H4 (cell line): Measurements from ENCODE around the gene ZNF473. TPM values are rescaled to one million over a fixed set of nuclear protein-coding genes. Genes with fewer than 3 reads are reported as not detected.

Experiments
- DNase-seq: peaks from one replicate; pipeline ENCODE4 v3.0.0-alpha.2; 2015; ENCODE audit warnings: low spot score
- total RNA-seq: library from RNA; depleted of rRNA; stranded (reverse); fragments of >200 nt; shearing (Covaris generic); gene quantifications from 2 replicates; pipeline ENCODE4 v1.2.3, GENCODE V29; 2014; rRNA removed

The ZNF473 gene
- total RNA-seq = 15.8 and 17.4 TPM in 2 replicates

DNA sequence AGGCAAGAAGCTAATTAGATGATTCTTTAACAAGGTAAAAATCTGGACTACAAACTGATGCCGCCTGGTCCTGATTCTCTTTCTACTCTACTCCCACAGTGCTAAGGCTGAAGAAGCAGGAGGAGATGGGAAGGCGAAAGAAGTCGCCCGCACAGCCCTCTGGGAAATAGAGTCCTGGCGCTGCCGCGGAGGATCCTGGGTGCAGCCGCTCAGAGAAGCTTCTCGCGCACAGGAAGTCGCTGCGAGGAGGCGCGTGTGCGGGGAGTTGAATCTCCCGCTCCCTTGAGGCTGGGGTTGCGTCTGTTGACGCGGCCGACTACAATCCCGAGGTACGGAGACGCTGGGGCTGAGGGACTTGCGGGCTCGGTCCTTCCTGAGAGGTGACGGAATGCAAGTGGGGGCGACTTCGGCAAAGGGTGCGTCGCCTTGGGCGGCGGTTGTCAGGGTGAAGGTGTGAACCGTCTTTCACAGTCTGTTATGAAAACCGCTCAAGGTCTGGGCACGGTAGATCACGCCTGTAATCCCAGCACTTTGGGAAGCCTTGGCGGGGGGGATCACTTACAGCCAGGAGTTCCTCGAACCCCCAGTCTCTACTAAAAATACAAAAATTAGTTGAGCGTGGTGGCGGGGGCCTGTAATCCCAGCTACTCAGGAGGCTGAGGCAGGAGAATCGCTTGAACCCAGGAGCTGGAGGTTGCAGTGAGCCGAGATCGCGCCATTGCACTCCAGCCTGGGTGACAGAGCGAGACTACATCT, at the start of gene ZNF473:
Gene ZNF473, plus strand, starts transcription at position 212 of the 756 bp plus-strand sequence. CDS start 5,078 bp downstream, outside the sequence.
- peak; percentile 95 for DNase-seq

DNA sequence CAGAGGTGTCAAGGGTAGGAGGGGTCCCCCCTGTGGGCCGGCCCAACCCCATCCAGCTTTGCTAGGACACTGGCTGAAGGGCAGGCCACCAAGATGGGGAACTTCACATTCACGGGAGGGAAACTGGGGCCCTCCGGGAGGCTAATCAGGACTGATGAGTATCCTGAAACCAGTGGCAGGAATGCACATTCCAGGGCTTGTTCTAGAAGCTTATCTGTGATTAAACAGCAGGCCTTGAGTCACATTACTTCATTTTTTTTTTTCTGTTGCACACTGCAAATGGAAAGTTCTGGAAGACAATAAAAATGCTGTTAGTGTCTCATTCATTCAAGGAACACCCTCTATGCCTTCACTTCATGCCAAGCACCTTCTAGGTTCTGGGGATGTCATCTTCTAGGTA, 49.3 kb upstream of the ZNF473 start:
- DNase-seq = no peak

DNA sequence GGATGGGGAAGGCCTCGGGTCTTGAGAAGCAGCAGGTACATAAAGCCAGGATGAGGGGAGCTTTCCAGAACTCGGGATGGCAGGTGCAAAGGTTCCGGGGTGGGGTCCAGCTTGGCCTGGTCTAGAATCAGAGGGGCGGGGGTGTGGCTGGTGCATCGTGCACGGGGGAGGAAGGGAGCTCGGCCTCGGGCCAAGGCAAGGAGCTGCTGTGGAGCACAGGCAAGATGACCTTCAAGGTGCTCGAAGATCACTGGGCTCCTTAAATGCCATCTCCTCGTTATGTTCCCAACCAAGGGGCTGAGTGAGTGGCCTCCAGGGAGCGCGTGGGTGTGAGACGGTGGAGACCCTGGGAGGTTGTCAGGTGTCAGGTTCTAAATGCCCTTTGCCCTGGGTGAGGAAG, 48.7 kb upstream of the ZNF473 start:
- DNase-seq = no peak

DNA sequence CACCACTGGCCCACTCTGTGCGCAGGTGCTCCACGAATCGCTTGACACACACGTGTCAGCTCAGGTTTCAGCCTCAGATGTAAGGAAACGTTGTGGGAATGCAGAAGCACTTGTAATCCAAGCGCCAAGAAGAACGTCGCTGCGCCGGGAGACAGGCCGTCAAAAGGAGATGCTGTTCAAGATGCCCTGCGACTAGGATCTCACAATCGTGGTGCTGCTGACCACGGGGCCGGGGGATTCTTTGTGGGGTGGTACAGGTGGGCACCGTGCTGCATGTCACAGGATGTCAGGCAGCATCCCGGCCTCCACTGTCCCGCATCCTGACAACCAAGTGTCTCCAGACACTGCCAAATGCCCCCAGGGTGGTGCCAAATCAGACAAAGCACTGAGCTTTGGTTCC, 47.9 kb upstream of the ZNF473 start:
- DNase-seq = no peak

DNA sequence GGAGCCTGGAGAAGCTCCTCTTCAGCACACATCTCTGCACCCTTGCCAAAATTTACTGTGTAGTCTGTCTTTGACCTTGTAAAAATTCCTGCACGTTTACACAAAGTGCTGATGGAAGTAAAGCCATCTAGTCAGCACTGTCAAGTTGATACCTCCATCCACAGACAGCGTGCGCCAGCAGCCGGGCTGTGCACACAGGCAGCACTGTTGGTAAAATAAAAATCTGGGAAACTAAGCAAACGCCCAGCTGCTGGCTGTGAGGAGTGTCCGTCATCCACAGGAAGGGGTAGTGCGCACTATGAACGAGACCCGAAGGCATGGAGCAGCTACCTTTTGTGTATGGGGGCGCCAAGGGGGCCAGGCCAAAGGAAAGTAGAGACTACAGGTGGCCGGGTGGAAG, 47.5 kb upstream of the ZNF473 start:
- no peak for DNase-seq

DNA sequence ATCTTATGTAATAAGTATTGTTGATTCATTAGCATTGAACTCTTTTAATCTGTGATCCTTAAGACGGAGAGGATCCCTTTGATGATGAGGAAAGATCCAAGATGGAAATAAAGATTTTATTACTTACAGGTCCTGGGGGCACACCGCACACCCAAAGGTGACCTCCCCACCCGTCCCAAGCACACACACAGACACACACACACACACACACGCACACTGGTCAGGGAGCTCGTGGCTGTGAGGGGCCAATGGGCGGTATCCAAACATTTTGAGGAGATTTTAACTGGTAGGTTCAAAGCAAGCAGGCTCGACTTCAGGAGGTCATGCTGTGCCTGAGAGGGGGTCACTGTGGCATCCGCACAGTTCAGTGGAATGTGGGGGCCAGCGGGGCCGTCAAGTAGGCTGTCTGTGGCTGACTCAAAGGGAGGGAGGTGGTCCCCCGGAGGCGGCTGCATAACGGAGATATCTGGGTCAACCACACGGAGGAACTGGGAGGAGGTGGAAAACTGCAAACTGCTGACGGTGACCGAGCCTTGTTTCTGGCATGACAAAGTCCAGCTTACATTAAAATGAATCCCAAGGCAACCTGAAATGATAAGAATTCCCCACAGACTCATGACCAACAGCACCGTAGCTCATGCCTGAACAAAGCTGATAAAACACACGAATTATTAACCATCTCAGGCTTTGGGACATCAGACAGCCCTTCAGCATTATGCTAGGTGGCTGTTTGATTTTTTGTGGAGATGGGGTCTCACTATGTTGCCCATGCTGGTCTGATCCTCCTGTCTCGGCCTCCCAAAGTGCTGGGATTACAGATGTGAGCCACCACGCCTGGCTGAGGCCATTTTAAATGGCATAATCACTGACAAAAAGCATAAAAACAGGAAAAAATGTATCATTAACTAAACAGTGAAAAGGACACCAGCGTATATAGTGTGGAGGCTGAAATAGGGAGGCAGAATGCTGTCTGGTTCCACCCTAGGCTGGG, 43.9 kb upstream of the ZNF473 start:
- DNase-seq = no peak

DNA sequence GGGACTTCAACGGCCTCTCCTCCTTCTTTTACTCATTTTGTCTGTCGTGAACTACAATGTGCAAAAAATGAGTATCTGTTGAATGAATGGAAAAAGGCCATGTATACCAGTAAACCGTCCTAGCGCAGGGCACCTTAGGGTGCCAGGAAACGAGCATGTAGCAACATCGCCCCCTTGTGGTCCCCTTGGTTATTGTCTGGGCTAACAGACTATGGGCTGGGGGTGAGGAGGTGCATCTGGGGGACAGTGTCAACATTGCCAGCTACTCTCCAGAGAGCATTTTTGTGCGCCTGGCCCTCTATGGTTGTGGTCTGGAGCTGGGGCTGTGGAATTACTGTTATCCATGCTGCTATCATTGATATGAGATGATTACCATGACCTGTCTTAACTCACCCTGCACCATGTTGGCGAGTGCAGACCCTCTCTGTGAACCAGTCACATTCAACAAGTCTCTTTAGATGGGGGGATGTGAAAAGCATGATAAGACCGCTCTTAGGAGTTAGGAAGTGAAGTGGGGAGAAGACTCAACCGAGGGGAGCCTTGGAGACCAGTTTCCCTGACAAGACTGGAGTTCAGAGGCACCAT, 42.1 kb upstream of the ZNF473 start:
- peak; percentile 45 for DNase-seq

DNA sequence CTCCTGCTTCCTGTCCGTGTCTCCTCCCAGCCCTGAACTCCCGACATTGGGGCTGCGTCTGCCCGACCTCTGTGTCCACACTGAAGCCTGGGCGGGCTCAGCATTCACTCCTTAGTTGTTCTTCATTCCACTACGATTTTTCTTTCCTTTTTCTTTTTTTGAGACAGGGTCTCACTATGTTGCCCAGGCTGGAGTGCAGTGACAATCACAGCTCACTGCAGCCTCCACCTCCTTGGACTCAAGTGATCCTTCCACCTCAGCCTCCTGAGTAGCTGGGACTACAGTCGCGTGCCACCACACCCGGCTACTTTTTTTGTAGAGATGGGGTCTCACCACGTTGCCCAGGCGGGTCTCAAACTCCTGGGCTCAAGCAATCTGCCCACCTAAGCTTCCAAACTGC, 41.3 kb upstream of the ZNF473 start:
- no peak for DNase-seq

DNA sequence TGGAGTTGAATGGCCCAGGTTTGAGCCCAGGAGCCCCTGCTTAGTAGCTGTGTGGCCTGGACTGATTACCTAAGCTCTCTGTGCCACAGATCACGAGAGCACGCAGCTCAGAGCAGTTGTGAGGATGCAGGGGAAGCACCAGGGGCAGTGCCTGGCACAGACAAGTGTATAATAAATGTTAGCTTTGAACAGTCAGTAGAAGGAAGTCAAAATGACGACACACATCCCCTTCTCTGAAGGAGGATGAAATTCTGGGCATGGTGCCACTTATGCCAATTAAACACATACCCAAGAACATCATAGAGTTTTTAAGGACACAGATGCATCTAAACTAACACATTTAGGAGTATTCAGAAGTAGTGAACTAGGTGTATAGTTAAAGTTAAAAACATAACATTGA, 39.9 kb upstream of the ZNF473 start:
- no peak for DNase-seq

DNA sequence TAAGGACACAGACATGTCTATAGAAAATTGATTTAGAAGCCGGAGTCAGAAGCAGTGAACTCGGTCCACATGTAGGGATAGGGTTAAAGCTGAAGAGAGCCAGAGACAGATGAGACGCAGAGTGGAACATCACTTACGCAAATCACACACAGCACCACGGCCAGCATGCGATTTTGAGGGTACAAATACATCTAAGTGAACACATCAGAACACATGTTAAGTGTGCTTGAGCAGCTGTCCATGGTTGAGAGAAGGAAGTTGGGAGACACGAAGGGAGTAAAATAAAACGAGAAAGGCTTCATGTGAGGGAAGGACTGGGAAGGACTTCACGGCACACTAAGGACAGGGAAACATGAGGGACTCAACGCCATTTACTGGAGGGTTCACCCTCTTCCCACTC, 39.5 kb upstream of the ZNF473 start:
- no peak for DNase-seq

DNA sequence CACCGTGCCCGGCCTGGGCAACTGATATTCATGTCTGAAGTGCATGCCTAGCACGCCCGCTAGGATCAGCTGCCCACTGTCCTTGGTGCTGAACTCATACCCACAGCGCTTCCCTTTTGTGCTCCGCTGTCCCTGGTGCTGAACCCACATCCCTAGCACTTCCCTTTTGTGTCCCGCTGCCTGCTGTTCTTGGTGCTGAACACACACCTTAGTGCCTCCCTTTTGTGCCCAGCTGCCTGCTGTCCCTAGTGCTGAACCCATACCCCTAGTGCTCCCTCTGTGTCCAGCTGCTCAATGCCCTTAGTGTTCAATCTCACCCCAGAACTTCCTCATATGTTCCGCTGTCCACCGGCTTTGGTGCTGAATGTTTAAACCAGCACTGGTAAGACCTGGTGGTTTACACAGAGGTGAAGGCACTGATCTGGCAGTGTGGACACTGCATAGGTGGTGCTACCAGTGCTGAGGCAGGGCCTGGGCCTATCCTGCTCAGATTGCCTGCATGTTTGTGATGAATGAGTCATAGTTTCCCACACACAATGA, 38.6 kb upstream of the ZNF473 start:
- DNase-seq = peak; percentile 90

DNA sequence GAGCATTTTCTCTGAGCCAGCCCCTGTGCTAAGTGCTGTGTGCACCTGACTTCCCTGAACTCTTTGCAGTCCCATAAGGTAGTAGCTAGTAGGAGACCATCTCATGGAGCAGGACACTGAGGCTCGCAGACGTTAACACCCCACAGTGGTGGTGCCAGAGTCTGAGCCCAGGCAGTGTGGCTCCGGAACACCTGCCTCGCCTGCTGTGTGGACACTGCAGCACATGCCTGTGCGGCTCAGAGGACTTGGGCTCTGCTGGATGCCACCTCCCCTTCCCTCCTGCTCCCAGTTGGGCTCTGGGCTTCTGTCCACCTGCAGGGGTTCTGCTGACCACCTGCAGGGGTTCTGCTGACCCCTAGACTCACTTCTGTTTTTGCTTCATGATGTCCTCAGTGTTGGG, 37.8 kb upstream of the ZNF473 start:
- no peak for DNase-seq

DNA sequence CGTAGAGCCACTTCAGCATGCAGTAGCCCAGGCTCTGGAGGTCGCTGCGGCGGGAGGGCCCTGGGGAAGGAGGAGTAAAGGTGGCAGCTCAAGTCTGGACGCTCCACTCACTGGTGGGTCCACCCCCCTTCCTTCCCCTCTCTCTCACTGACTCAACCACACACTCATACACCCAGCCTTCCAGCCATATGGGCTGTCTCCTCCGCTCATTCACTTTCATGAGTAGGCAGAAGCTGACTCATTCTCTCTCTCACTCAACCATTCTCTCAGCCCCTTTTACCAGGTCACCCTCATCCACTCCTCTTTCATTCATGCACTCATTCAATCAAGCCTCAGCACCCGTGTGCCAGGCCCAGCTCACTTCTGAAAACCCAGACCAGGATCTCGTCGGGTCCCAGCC, 37.4 kb upstream of the ZNF473 start:
- DNase-seq = no peak

DNA sequence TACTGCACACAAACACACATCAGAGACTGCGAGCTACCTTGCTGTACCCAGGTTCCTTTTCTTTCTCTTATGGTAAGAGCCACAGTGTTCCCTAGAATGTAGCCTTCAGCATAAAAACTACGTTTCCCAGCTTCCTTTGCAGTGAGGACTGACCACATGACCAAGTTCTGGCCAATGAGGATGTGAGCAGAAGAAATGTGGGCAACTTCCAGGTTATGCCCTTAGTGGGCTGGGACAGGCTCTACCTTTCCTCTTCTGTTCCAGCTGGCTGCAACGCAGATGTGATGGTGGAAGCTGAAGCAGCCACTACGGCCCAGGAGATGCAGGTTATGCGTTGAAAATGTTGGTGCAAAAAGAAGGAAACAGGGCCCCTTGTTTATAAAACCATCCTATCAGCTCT, 28.1 kb upstream of the ZNF473 start:
- DNase-seq = no peak

DNA sequence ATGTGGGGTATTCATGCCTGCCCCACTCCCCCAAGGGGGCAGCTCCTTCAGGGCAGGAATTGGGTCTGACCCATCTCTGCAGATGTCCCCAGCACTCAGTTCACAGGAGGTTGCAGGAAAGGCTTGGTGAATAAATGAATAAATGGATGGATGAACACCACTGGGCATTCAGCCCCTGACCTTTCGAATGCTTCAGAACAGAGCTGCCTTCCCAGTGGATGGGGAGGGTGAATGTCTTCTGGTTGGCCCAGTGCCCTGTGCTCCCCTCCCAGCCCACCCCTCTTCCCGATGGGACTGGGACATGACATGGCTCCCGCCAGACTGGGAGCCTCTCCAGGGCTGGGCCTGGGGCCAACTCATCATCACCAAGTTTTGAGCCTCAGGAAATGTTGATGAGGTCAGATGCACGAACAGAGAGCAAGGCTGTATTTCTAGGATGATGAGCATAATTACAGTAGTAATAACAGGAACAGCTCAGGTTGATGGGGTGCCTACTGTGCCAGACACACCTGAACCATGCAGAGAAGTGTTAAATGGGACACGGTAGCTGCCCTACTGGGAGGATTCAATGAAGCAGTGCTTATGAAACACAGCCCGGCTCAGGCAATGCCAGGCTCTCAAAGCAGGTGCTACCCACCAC, 26.3 kb upstream of the ZNF473 start:
- no peak for DNase-seq

DNA sequence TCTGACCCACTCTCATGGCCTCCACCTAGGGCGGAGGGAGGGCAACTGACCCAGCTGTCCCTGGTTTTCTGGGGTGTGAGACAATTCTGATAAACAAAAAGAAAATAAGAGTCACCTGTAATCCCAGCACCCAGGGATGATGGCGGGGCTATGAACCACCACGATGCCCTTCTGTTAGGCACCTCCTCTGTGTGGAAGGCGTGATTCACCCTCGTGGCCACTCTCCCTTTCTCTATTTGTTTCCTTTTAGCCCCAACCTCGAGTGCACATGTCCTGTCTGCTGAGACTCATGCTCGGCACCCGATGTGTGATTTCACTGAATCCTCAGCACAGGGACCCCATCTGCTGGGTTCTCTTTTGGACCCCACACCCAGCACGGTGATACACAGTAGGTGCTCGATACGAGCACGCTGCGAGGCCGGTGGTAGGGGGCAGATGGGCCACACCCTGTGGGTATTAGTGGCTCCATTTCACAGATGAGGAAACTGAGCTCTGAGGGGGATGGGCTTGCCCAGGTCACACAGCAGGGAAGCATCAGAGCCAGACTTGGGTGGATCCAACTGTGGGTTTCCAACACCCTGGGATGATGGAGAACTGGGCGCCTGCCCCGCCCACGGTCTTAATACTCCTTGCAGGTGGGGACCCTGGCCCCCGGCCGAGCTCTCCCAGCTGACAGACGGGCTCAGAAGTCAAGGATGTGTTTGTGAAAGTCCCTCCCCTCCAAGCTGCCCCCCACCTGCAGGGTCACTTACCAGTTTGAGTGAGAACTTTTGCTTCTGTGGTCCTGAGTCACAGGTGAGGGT, 25.6 kb upstream of the ZNF473 start:
- no peak for DNase-seq

DNA sequence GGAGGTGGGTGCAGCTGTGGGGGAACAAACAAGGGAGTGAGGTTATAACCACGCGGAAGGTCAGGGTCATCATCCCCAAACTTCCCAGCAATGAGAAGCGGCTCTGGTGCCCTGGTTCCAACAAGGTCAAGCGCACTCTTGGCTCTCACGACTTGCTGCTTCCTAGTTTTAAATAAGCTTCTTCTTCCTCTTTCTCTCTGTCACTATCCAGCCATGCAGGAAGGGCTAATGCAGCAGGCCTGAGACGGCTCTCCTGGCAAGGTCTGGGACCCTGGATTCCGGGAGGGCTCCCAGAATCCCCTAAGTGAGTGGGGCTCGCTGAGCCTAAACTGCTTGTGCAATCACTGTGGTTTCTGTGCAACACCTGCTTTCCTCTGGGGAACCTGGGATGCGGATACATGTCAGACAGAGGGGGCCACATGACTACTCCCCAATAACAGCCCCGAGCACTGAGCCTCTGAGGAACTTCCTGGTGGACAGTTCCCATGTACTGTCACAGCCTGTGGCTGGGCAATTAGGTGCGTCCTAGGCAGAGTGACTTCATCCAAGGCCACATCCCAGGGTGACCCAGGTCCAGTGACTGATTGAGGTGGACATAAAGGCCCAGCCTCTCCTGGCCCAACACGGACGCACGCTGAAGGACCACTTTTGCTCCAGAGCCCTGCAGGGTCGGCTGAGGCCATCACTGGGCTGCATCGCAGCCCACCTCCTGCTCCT, 24.8 kb upstream of the ZNF473 start:
- DNase-seq = no peak

DNA sequence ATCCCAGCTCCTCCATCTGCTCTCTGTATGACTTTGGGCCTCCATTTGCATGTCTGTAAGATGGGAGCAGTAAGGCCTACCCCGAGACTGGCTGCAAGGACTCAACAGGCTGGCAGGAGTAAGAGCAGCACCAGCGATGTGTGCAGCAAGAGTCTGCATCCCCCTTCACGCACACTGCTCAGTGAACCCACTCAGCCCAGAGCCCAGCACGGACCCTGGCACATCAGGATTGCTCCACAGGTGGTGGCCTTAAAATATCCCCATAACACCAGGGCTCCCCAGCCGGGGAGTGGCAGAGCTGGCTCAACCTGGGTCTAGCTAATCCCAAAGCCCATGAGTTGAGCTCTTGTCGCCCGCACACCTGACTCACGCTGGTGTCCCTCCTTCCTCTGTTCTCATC, 24.0 kb upstream of the ZNF473 start:
- DNase-seq = no peak

DNA sequence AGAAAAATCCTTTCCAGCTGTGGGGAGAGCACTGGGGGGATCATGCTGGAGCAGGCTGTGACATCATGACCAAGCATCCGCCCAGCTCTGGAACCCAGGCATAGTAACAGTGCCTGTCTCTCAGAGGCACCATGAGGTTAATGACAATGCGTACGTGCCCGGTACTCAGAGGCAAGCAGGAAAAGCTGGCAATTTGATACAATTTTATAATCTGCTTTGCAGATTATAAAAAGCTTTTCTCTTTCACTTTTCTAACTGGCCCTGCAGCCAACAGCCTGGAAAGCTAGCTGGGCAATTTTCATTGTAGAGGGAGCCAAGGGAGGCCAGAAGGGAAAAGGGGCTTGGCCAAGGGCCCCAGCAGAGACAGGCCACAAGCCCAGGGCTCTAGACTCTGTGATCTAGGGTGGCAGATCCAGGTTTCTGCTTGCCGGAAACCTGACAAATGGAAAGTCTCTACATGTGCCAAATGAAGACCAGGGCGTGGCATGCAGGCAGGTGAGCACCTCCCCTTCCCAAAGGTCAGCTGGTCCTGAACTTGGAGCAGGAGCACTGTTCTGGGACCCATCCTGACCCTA, 23.3 kb upstream of the ZNF473 start:
- no peak for DNase-seq

DNA sequence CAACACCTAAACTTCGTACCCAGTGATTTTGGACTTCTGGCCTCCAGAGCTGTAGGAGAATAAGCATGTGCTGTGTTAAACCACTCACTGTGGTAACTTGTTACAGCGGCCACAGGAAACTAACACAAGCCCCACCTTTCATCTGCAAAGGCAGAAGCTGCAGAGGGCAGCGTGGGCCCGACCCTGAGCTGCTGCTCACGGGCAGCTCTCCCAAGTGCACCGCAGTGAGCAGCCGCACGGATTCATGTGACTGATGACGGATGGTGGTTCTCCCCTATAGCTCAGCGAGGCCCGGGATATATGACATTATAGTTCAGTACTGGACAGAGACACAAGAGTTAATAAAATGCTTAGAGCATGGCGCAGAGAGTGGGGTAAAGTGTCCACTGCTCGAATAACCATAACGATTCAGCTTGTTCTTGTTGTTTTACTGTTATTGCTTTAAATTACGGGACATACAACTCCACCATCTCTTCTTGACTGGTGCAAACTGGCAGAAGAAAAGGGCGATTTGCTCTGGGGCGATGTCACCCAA, 22.5 kb upstream of the ZNF473 start:
- DNase-seq = no peak
